Middle frontal gyrus (tissue), 1 donor: ENCODE measurements around the gene STK17A.

Experiments
- DNase-seq: peaks from one replicate; pipeline ENCODE4 v3.0.0-alpha.2; 2015; ENCODE audit warnings: low spot score; ENCODE audit errors: extremely low spot score

Gene STK17A

DNA sequence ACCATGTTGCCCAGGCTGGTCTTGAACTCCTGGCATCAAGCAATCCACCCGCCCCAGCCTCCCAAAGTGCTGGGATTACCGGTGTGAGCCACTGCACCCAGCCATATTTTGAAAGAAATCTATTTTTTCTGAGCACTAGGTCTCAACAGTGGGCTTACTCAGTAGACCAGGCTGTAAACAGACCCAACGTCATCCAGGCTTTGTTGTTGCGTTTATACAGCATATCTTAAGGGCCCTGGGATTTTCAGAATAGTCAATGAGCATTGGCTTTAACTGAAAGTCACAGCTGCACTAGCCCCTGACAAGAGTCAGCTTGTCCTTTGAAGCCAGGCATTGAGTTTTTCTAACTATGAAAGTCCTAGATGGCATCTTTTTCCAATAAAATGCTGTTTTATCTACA lies 49.8 kb downstream of the STK17A start:
- no peak for DNase-seq

DNA sequence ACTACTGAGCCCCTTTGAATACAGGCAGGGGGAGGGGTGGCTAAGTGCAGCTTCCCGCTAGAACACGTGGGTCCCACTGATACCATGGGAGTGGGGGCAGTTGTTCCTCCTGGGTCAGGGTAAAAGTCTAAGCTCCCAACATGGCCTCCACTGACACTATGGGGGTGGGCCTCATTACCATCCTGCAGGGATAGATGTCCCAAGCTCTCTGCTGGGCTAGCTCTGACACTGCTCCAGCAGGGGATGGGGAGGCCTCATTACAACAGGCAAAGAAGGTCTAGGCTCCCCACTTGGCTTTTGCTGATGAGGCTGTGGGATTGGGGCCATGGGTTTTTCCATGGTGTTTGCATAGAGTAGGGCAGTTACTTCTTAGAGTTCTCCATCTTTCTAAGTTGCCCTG lies 51.5 kb downstream of the STK17A start:
- DNase-seq, result no peak

DNA sequence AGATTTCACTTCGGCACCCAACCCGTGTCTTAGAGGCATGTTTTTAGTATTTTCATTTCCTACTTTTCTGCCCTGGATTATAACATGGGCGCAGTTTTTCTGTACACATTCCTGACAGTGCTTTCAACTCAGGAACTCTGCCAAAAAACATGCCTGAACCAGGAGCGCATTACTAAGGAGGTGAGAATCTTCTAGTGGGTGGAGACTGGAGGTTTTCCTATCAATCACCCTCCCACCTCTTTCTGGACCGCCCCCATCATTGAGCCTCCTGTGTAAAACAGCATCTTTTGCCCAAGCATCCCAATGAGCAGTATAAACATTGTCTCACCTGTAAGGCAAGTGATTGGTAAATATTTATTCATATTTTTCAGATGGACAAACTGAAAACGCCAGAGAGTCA lies 53.2 kb downstream of the STK17A start:
- DNase-seq, result no peak

DNA sequence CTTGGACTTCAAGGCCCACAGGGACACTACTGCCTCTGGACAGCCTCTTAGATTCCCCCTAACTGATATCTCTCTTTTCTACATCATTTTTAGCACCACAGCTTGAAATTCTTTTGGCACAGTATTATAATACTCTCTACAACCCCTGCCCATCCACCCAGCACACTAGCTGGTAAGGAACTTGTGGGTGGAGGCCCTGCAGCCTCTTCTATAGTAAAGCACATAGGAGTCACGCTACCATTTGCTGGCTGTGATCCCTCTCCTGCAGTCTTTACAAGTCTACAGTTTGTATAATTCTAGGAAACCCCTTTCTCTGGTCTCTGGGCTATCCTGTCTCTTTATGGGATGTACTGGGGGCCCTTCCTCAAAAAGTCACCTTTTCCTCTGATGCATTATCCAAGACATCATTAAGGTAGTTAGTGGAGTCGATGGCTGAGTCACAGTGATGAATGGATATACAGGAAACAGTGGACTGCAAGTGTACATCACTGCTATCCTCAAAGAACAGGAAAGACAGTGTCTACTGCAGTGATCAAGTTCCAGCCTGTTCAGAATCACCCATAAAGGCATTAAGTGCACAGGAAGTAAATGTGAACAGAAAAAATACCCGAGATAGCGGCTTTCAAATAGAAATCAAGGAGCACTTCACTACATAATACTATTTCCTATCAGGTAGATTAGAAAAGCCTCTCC lies 54.4 kb downstream of the STK17A start:
- DNase-seq, result no peak

DNA sequence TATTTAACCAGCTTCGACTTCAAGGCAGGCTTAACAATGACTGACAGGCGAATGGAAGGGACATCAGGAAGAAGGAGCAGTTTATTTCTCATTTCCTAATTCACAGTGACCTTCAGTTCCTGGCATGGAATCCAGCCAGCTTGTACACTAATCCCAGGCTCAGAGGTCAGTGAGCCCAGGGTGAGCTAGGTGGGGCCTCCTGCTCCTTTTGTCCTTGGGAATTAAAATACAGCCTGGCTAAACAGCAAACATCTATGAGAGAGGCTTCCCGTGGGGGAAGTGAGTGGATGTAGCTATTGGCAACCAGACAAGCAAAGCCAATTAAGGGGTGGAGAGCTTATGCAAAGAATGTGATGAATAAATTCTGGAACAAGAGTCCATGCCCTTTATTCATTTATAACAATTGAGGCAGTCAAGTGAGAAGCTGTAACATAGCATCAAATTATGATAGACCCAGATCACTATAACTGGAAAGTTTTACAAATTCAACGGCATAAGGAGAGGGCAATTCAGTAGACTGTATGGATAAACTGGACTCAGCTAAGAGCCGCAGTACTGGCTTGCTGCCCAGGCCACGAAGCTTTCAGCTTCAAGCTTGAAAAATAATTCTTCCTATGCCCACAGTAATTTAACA lies 57.1 kb downstream of the STK17A start:
- DNase-seq, result no peak

DNA sequence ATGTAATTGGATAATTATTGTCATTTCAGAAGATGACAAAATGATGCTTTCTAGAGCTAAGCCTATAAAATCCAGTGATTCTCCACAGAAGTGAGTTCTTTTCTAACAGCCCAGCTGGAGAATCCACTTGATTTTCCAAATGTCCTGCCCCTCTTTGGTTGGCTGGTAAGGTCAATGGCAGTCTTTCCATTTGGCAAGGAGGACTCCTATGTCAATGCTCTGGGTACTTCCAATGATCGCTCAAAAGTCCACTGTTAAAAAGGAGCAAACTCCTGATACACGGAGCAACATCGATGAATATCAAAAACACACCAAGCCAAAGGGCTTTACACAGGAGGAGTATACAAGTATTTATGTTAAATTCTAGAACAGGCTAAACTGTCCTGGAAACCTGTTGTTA lies 57.8 kb downstream of the STK17A start:
- DNase-seq, result no peak

DNA sequence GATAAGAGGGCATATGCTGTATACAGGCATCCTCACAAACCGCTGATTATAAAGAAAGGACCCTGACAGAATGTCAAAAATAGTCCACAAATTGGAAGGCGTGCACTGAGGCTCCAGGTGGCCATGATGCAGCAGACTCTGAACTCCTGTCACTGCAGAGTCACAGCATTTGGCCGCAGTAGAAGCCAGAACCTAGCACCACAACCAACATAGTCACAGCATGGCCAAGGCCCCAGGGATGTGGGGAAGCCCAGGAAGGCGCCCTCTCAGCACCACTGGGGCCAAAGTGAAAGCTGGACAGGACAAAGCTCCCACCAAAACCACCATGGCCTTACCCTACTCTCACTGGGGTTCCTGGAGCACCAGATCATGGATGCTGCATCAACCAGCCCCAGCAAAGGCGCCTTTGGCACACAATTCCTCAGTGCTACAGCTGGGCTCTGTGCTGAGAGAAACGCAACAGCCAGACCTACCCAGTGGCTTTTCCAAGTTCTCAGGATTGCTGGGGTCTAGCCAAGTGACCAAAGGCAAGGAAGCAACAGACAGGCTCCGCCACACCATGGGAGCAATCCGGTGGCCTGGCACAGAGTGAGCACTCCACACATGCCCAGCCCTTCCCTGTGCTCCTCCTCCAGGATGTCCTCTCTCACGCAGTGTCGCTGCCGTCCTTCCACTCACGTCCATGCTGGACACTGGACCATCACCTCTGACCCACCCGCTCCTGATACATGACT lies 60.2 kb downstream of the STK17A start:
- no peak for DNase-seq

DNA sequence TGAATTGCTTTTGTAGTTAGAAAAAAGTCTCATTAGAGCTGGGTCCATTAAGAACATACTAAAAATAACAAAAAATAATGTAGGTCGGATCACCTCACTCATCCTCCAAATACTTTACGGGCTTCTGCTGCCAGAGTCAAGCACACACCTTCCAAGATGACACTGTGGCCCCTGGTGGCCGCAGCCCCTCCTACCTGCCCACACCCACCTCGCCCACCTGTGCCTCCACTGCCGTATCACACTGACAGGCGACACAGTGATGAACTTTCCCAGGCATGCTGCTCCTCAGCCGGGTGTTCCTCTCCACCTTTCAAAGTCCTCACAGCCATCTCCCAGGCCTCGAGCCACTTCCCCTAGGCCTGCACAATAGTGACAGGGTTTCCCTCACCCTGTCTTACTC lies 60.9 kb downstream of the STK17A start:
- DNase-seq, result no peak

DNA sequence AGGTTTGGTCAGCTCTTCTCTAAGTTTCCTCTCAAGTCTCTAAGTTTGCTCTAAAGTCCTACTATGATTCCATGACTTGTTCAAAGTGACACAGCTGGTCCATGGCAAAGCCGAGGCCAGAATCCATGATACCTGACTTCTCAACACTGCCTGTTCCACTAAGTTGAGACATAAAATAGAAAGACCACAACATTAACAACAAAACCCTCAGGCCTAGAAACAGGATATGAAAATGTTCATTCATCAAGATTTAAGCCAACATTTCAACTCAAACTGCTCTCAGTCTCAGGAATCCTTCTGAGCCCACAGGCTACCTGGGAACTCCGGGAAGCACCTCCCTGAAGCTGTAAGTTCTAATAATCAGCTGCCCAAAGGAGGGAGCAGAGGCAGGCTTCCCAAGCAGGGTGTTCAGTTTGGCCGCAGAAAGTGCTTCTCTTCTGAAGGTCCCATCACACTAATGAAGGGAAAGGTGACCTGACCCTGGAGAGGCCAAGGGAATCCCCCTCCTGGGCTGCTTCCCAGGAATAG lies 62.9 kb downstream of the STK17A start:
- DNase-seq, result no peak

DNA sequence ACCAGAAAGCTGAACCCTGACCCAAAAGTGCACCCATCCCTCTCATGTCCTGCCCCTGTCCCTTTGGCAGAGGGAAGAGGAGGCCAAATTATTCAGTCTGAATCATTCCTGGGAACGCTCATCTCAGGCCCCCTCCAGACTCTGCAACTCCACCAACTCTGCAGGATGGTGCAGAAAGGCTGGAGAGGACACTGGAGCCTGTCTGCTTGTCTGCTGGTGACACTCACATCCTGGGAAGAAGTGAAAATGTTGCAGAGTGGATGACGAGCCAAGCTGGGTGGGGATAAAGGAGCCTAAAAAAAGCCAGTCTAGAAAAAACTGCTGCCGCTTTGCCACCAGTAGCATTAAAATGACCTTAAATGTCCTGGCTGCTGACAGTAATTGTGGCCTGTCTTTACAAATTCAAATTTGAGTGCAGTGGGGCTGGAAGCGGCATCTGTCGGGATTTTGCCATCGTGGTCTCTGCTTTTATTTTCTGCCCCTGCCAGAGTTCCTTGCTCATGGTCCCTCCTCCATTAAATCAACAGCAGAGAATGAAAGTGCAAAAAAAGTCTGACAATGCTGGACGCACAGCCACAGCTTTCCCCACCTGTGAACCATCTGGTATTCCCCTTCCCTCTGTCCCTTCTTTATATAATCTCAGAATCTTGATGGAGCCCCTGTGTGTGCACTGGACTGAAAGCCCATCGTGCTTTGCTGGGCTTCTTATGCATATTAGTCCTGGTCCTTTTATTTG lies 63.9 kb downstream of the STK17A start:
- peak; percentile 44 for DNase-seq

DNA sequence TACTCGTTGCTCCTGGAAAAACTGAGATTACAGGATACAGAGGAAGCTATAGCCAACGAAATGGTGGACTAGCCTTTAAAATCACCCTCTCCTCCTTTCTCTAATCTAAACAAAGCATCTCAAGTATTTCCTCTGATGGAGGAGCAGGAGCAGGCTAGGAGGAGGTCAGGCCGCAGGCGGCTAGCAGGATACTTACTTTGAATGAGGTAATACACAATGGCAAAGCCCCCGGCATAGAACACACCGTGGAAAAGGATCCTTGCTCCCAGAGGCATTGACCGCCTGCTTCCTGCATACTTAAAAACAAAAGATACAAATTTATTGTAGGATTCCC lies 64.4 kb downstream of the STK17A start:
- no peak for DNase-seq

DNA sequence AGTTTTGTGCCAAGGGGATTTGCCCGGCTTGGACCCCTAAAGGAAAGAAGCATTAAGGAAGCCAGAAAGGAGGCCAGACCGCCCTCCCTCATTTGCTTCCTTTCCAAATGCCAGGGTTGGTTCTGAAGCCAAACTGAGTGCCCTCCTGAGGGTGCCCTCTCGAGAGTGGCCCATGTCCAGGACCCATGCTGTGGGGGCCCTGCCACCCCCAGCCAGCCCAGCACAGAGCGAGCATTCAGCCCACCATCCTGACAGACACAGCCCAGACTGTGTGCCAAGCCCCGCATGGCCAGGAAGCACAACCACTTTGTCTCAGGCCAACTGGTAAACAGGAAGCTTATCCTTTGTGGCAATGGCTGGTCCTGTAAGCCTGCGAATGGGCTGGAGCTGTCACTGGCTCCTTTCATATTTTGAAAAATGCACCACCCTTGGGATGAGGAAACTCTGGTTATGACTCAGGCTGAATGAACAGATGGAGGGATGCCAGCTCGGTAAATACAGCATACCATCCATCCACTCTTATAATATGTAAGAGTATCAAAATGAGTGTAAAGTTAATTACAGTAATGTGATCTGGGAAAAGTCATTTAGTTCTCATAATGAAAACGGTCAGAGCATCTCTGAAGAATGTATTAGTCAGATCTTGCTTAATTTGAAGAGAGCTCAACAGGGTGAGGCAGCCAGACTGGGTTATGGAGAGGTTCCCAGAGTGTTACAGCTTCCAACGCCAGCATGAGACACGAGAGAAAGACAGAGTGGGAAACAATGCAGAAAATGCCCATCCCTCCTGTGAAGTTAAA lies 65.0 kb downstream of the STK17A start:
- peak; percentile 27 for DNase-seq

DNA sequence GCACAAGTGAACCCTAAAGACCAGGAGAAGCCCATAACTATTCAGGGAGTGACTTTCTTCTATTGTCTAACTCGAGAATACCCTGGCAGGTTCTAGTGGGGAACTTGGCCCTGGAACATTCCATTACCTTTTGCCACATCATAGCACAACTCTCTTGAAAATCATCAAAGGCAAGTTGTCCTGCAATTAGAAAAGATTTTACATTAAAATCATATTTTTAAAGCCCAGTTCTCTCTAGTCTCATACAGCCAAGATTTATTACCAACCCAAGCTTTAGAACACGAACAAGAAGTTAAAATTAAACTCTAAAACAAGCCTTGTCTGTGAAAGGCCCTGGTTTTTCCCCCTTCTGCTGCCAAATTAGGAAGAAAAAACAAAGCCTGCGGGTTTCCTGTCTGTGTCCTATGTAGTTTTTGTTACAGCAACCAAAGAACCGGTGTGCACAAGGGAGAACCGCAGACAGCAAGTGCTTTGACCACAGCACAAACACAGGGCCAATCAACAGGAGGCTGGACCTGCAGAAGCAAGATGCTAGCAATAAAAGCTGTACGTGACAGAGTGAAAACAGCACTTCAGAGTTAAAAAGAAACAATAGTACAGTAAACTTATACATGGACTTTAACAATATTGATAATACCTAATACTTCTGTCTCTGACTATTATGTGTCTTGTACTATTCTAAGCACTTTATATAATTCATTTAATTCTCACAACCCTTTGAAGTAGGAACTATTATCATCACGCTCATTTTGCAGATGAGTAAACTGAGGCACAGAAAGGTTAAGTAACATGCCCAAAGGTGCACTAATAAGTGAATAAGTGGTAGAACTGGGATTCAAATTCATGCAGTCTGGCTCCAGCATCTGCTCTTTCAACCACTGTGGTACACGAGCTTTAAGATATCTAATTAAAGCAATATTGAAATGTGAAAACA lies 65.8 kb downstream of the STK17A start:
- no peak for DNase-seq

DNA sequence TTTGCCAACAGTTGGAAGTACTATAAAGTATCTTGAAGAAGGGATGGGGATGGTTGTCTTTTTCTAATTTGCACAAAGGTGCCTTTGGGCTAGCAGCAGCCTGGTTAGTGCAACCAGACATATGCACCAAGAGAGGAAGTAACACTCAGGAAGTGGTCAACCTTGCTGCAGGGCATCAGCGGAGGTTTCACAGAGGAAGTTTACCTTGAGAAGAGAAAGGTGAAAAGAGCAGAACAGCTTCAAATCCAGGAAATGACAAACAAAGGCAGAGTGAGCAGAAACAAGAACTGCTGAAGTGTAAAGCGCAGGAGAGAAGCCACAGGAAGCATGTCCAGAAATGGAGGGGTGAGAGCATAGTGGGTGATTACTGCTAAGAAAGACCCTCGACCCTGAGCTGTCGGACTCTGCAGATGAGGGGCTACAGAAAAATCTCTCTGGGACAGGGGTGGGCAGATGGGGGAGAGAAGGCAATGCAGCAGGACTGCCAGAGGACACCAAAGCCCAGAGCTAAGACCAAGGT lies 66.9 kb downstream of the STK17A start:
- DNase-seq, result no peak

DNA sequence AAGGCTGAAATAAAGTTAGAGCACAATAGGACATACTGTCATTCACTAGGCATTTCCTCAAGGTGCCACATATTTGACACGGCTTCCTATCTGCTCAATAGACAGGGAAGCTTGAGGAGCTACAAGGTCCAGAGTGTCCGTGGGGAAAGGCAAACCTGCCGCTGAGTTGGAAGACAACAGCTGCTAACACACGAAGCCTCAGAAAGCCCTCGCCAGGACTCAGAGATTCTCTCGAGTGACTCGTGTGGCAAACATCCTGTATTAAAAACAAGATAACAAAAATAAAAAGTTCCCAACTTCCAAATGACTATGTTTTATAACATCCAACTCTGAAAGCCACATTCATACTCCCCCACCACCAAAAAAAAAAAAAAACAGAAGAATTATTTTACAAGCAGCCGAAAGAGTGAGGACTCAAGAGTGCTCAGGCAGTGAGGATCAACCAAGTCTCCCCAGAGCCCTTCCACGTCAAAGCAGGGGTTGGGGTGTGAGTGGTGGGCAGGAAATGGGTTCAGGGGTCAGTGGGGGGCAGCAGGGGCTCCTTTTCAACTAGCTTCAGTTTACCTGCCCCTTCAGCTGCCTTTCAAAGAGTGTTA lies 67.6 kb downstream of the STK17A start:
- no peak for DNase-seq

DNA sequence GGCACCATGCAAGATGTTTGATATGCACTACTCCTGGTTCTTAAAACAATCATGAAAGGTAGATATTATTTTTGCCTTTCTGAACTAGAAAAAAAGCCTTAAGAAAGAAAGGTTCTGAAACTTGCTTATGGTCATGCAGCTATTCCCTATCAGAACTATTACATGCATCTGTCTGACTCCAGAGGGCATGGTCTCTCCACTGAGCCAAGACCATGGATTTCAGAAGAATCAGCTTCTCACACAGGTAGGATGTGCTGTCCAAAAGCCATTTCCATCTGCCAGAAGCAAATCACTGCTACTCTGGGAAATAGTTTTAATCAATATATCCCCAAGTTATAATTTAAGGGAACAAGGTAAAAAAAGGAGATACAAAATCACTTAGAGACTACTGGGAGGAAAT lies 69.5 kb downstream of the STK17A start:
- DNase-seq, result no peak

DNA sequence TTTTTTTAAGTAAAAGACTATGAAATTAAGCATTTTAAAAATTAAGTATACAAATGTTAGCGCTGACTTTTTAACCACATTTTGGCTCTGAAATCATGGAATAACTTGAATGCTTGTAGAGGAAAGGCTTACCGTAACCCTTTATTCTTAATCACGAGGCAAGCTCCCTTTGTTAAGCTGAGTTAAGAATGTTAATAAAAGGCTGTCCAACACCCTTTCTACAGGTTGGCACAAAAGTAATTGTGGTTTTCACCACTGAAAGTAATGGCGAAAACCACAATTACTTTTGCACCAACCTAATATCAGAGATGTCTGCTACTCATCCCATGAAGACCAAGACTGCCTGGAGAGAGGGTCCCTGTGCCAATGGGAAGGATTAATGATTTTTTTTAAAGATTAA lies 70.6 kb downstream of the STK17A start:
- DNase-seq, result no peak

DNA sequence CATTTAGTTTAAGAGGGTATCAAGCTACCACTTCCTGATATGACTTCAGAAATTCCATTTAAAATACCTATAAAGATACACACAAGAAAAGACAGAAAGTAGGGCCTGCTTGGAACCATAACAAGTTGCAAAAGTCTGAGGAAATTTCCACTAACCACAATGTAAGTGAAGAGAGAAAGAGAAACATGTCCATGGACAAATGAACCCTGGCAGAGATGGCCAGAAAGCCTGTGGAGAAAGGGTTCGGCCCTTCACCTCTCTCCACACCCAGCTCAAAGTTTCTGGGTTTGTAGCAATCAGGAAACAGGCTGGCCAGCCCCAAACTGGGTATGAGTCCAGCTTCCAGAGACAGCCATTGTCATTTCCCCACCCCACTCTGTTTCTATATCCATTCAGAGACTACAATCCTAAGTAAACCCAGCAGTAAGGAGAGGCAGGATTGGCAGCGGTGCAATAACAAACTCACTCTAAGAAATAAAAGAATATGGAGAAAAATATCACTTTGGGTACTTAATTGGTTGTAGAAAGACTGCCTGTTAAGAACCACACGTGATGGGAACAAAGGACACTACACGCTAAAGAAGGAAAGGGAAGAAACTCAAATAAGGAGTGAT lies 71.1 kb downstream of the STK17A start:
- DNase-seq, result no peak

DNA sequence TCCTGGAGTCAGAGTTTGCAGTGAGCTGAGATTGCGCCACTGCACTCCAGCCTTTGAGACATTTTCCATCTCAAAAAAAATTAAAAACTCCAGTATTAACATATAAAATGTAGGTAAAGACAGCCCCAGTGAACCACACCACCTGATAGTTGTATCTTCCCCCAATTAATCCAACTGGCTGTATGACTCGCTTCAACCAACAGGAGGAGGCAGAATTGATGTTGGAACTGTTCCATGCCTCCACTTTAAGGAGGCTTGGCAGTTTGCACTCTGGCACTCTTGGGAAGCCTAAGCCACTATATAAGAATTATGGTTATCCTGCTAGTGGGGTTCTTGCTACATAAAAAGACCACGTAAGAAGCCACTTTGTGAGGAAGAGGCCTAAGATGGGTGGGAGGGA lies 72.7 kb downstream of the STK17A start:
- no peak for DNase-seq
